Erythroblast (primary cell): ENCODE data around the gene SHISAL2A.

ENCODE experiments used
- GATA1 ChIP-seq: IDR thresholded peaks from 2 replicates; pipeline ENCODE4 v1.6.1; 2011; ENCODE audit warnings: low read depth, mild to moderate bottlenecking, control low read depth, low read length, moderate library complexity
- POLR2A ChIP-seq: IDR thresholded peaks from 2 replicates; pipeline ENCODE4 v1.6.1; 2011; ENCODE audit warnings: mild to moderate bottlenecking, low read length

GRCh38 chr1:52600533-52601179 lies 32.3 kb upstream of the SHISAL2A start:
- TF ChIP-seq POLR2A = no peak
- TF ChIP-seq GATA1 = no peak
